GM21825 (cell line): ENCODE data around the gene MED17.

Source experiments
- ATAC-seq: cut with Tn5 transposase; IDR thresholded peaks from one replicate; pipeline ENCODE4 v1.9.1; 2021; ENCODE audit warnings: mild to moderate bottlenecking, moderate library complexity; ENCODE audit not compliant: unreplicated experiment

Gene MED17

GRCh38 chr11:93814966-93815633, 31.0 kb downstream of the MED17 start:
- ATAC-seq: no peak

- no peak for ATAC-seq
These were observed 33.6 kb downstream of the MED17 start for GRCh38 chr11:93817426-93818348.

- no peak for ATAC-seq
These were observed 36.0 kb downstream of the MED17 start for GRCh38 chr11:93819966-93820695.

- no peak for ATAC-seq
These were observed 36.8 kb downstream of the MED17 start for GRCh38 chr11:93820847-93821246.

- ATAC-seq: no peak
These were observed 37.5 kb downstream of the MED17 start for GRCh38 chr11:93821617-93822016.

GRCh38 chr11:93822359-93822758, 38.3 kb downstream of the MED17 start:
- ATAC-seq: no peak

GRCh38 chr11:93823210-93823609, 39.1 kb downstream of the MED17 start:
- ATAC-seq: no peak

- no peak for ATAC-seq
These were observed 43.3 kb downstream of the MED17 start for GRCh38 chr11:93827363-93827762.

GRCh38 chr11:93829598-93829997, 45.5 kb downstream of the MED17 start:
- ATAC-seq: no peak

- no peak for ATAC-seq
These were observed 47.5 kb downstream of the MED17 start for GRCh38 chr11:93831343-93832127.

GRCh38 chr11:93832780-93833179, 48.7 kb downstream of the MED17 start:
- ATAC-seq: no peak

GRCh38 chr11:93838967-93839366, 54.9 kb downstream of the MED17 start:
- no peak for ATAC-seq

- no peak for ATAC-seq
These were observed 56.1 kb downstream of the MED17 start for GRCh38 chr11:93840180-93840579.

- ATAC-seq: no peak
These were observed 56.9 kb downstream of the MED17 start for GRCh38 chr11:93840981-93841380.

- no peak for ATAC-seq
These were observed 57.4 kb downstream of the MED17 start for GRCh38 chr11:93841446-93841845.

GRCh38 chr11:93842034-93842433, 58.0 kb downstream of the MED17 start:
- ATAC-seq: no peak

GRCh38 chr11:93842461-93842860, 58.4 kb downstream of the MED17 start:
- no peak for ATAC-seq

GRCh38 chr11:93843906-93844305, 59.8 kb downstream of the MED17 start:
- ATAC-seq: no peak

- no peak for ATAC-seq
These were observed 60.5 kb downstream of the MED17 start for GRCh38 chr11:93844568-93844967.

GRCh38 chr11:93845181-93846092, 61.4 kb downstream of the MED17 start:
- no peak for ATAC-seq
